HUES6 (cell line): ENCODE measurements around the gene HRAS.

ENCODE experiments used
- H3K27ac ChIP-seq: 2 replicates; pipeline ENCODE4 v1.7.0; 2013; ENCODE audit warnings: low read depth, mild to moderate bottlenecking, low read length, inconsistent platforms
- H3K27me3 ChIP-seq: 2 replicates; pipeline ENCODE4 v1.6.1; 2013; ENCODE audit warnings: low read length; ENCODE audit not compliant: control insufficient read depth, insufficient read depth
- H3K36me3 ChIP-seq: 2 replicates; pipeline ENCODE4 v1.6.1; 2013; ENCODE audit warnings: low read length; ENCODE audit not compliant: control insufficient read depth, insufficient read depth
- H3K4me1 ChIP-seq: 2 replicates; pipeline ENCODE4 v1.6.1; 2013; ENCODE audit warnings: low read length; ENCODE audit not compliant: control insufficient read depth, insufficient read depth
- H3K4me3 ChIP-seq: 2 replicates; pipeline ENCODE4 v1.5.1; 2013; ENCODE audit warnings: low read depth, low read length
- H3K9ac ChIP-seq: one replicate; pipeline ENCODE4 v1.6.1; 2013; ENCODE audit warnings: mild to moderate bottlenecking, low read length
- H3K9me3 ChIP-seq: 2 replicates; pipeline ENCODE4 v1.6.1; 2013; ENCODE audit warnings: low read depth, low read length; ENCODE audit not compliant: control insufficient read depth, insufficient read depth

HRAS gene

GRCh38 chr11:550746-551085 lies 15.3 kb upstream of the HRAS start:
- no peaks in the 10 kb centered on the region for H3K9me3 ChIP-seq
- no peak overlapping the region for H3K4me3 ChIP-seq
- H3K4me1 ChIP-seq = no peaks in the 10 kb centered on the region; the same call in 1 of the 2 replicates
- no peaks in the 10 kb centered on the region for H3K36me3 ChIP-seq
- no peak overlapping the region for H3K9ac ChIP-seq
- no peak overlapping the region for H3K27ac ChIP-seq
- H3K27me3 ChIP-seq = peaks cover 6% of the 10 kb centered on the region

GRCh38 chr11:550021-550745 lies 14.8 kb upstream of the HRAS start:
- no peaks in the 10 kb centered on the region for H3K36me3 ChIP-seq
- H3K9ac ChIP-seq = no peak overlapping the region
- no peak overlapping the region for H3K27ac ChIP-seq
- no peaks in the 10 kb centered on the region; the same call in 1 of the 2 replicates for H3K4me1 ChIP-seq
- H3K9me3 ChIP-seq = no peaks in the 10 kb centered on the region
- no peak overlapping the region for H3K4me3 ChIP-seq
- H3K27me3 ChIP-seq = peaks cover 1% of the 10 kb centered on the region; the same call in 1 of the 2 replicates

GRCh38 chr11:548700-549603 lies 13.6 kb upstream of the HRAS start:
- peak overlapping the region; percentile 12 for H3K9ac ChIP-seq
- no peaks in the 10 kb centered on the region; the same call in 1 of the 2 replicates for H3K27me3 ChIP-seq
- H3K4me1 ChIP-seq = no peaks in the 10 kb centered on the region
- H3K4me3 ChIP-seq = no peak overlapping the region
- H3K9me3 ChIP-seq = no peaks in the 10 kb centered on the region
- H3K27ac ChIP-seq = no peak overlapping the region
- H3K36me3 ChIP-seq = no peaks in the 10 kb centered on the region

GRCh38 chr11:545171-545570 lies 9.8 kb upstream of the HRAS start:
- H3K36me3 ChIP-seq = no peaks in the 10 kb centered on the region
- H3K9ac ChIP-seq = no peak overlapping the region
- no peaks in the 10 kb centered on the region for H3K9me3 ChIP-seq
- no peak overlapping the region for H3K4me3 ChIP-seq
- H3K27me3 ChIP-seq = no peaks in the 10 kb centered on the region
- no peak overlapping the region for H3K27ac ChIP-seq
- no peaks in the 10 kb centered on the region for H3K4me1 ChIP-seq

GRCh38 chr11:544817-545166 lies 9.4 kb upstream of the HRAS start:
- H3K9ac ChIP-seq = no peak overlapping the region
- no peaks in the 10 kb centered on the region for H3K9me3 ChIP-seq
- no peaks in the 10 kb centered on the region for H3K36me3 ChIP-seq
- H3K27me3 ChIP-seq = no peaks in the 10 kb centered on the region
- H3K27ac ChIP-seq = no peak overlapping the region
- no peaks in the 10 kb centered on the region for H3K4me1 ChIP-seq
- H3K4me3 ChIP-seq = no peak overlapping the region

- Histone ChIP-seq H3K4me3 (no peak overlapping the region), H3K9me3 (no peaks in the 10 kb centered on the region), H3K36me3 (no peaks in the 10 kb centered on the region), H3K9ac (no peak overlapping the region), H3K27ac (no peak overlapping the region), H3K27me3 (peaks cover 12% of the 10 kb centered on the region), H3K4me1 (peaks cover 6% of the 10 kb centered on the region)
These were observed 6.1 kb upstream of the HRAS start for GRCh38 chr11:541433-541885.

- no peak overlapping the region for H3K4me3 ChIP-seq
- H3K9me3 ChIP-seq = no peaks in the 10 kb centered on the region
- H3K9ac ChIP-seq = no peak overlapping the region
- no peaks in the 10 kb centered on the region for H3K36me3 ChIP-seq
- H3K27ac ChIP-seq = no peak overlapping the region
- peaks cover 13% of the 10 kb centered on the region for H3K27me3 ChIP-seq
- peaks cover 6% of the 10 kb centered on the region for H3K4me1 ChIP-seq
These were observed 5.4 kb upstream of the HRAS start for GRCh38 chr11:540583-541432.

GRCh38 chr11:539971-540481 lies 4.7 kb upstream of the HRAS start:
- H3K9ac ChIP-seq = no peak overlapping the region
- peaks cover 13% of the 10 kb centered on the region for H3K27me3 ChIP-seq
- H3K4me1 ChIP-seq = peaks cover 6% of the 10 kb centered on the region
- H3K36me3 ChIP-seq = no peaks in the 10 kb centered on the region
- H3K9me3 ChIP-seq = no peaks in the 10 kb centered on the region
- H3K4me3 ChIP-seq = no peak overlapping the region
- no peak overlapping the region for H3K27ac ChIP-seq

- Histone ChIP-seq H3K4me3 (no peak overlapping the region), H3K9ac (no peak overlapping the region), H3K27ac (no peak overlapping the region), H3K9me3 (no peaks in the 10 kb centered on the region), H3K27me3 (peaks cover 13% of the 10 kb centered on the region), H3K36me3 (peaks cover 5% of the 10 kb centered on the region), H3K4me1 (peaks cover 9% of the 10 kb centered on the region)
These were observed 3.2 kb upstream of the HRAS start for GRCh38 chr11:538431-539051.

- peaks cover 13% of the 10 kb centered on the region for H3K27me3 ChIP-seq
- no peaks in the 10 kb centered on the region for H3K9me3 ChIP-seq
- peak overlapping the region; percentile 57 for H3K4me3 ChIP-seq
- peaks cover 9% of the 10 kb centered on the region for H3K4me1 ChIP-seq
- no peak overlapping the region for H3K9ac ChIP-seq
- H3K27ac ChIP-seq = no peak overlapping the region
- H3K36me3 ChIP-seq = peaks cover 12% of the 10 kb centered on the region
These were observed 2.5 kb upstream of the HRAS start for GRCh38 chr11:537622-538430.
